Keratinocyte (primary cell): ENCODE data around the gene FNDC7. TPM values are rescaled to one million over a fixed set of nuclear protein-coding genes. Genes with fewer than 3 reads are reported as not detected.

ENCODE experiments used
- DNase-seq: peaks from one replicate; pipeline ENCODE4 v3.0.0-alpha.2; 2011; ENCODE audit warnings: low read depth, missing footprints, low spot score
- FAIRE-seq: peaks from 2 replicates; lab custom pipeline; 2011; peaks lifted over from hg19 to GRCh38; lab: Jason Lieb, UNC
- H2AFZ ChIP-seq: 2 replicates; pipeline ENCODE4 v1.6.0; 2012; ENCODE audit warnings: low read length, control low read depth, inconsistent platforms; ENCODE audit not compliant: control insufficient read depth
- H3K27ac ChIP-seq: 2 replicates; pipeline ENCODE4 v1.5.1; 2011; ENCODE audit warnings: low read length; ENCODE audit not compliant: control insufficient read depth, insufficient read depth
- H3K27me3 ChIP-seq: 3 replicates; pipeline ENCODE4 v1.6.0; 2011; ENCODE audit warnings: low read length; ENCODE audit not compliant: control insufficient read depth, insufficient read depth; ENCODE audit errors: extremely low read depth
- H3K36me3 ChIP-seq, 2 experiments: 2 replicates in 1 of 2; 3 replicates in 1 of 2; pipeline ENCODE4 v1.5.1; 2011; ENCODE audit warnings: low read length in 2 of 2, mild to moderate bottlenecking in 1 of 2; ENCODE audit not compliant: control insufficient read depth in 2 of 2, insufficient read depth in 2 of 2; ENCODE audit errors: extremely low read depth in 1 of 2
- H3K4me1 ChIP-seq: 3 replicates; pipeline ENCODE4 v1.5.1; 2011; ENCODE audit warnings: low read length; ENCODE audit not compliant: control insufficient read depth, insufficient read depth; ENCODE audit errors: extremely low read depth
- H3K4me2 ChIP-seq: 3 replicates; pipeline ENCODE4 v1.6.0; 2011; ENCODE audit warnings: low read depth, low read length; ENCODE audit not compliant: control insufficient read depth, insufficient read depth; ENCODE audit errors: extremely low read depth
- H3K4me3 ChIP-seq, 3 experiments: fragments of 200-600 bp in 1 of 3; sonication (generic) in 1 of 3; 2 replicates in 2 of 3; 3 replicates in 1 of 3; pipeline ENCODE4 v1.5.1; 2011 to 2016; ENCODE audit warnings: low read length in 3 of 3, mild to moderate bottlenecking in 3 of 3, control low read depth in 2 of 3, inconsistent platforms in 1 of 3, low read depth in 1 of 3, mixed read lengths in 1 of 3, mixed run types in 1 of 3, moderate library complexity in 1 of 3; ENCODE audit not compliant: control insufficient read depth in 2 of 3, insufficient read depth in 2 of 3; ENCODE audit errors: extremely low read depth in 1 of 3
- H3K79me2 ChIP-seq: 2 replicates; pipeline ENCODE4 v1.6.0; 2012; ENCODE audit warnings: low read length; ENCODE audit not compliant: control insufficient read depth, insufficient read depth
- H3K9ac ChIP-seq: 3 replicates; pipeline ENCODE4 v1.6.0; 2011; ENCODE audit warnings: low read length; ENCODE audit not compliant: control insufficient read depth, insufficient read depth; ENCODE audit errors: extremely low read depth
- H3K9me1 ChIP-seq: 3 replicates; pipeline ENCODE4 v1.6.0; 2011; ENCODE audit warnings: low read length; ENCODE audit not compliant: control insufficient read depth, insufficient read depth; ENCODE audit errors: extremely low read depth
- H3K9me3 ChIP-seq: 2 replicates; pipeline ENCODE4 v1.5.1; 2012; ENCODE audit warnings: low read depth, low read length; ENCODE audit not compliant: control insufficient read depth
- H4K20me1 ChIP-seq: 3 replicates; pipeline ENCODE4 v1.6.0; 2011; ENCODE audit warnings: low read length; ENCODE audit not compliant: control insufficient read depth, insufficient read depth; ENCODE audit errors: extremely low read depth
- EZH2 ChIP-seq: IDR thresholded peaks from one replicate; pipeline ENCODE4 v1.6.1; 2012; ENCODE audit warnings: inconsistent platforms, mild to moderate bottlenecking, low read length, moderate library complexity
- dilution Hi-C: fragments of 300-500 bp; cut with MboI; formaldehyde crosslinking; loops from one replicate; pipeline ENCODE4 v1.7.0; 2020; ENCODE audit warnings: low sequenced_read_pairs; ENCODE audit not compliant: extremely low pct_ligation_motif_present
- polyA plus RNA-seq, 5 experiments: library from polyadenylated mRNA; depleted of rRNA in 3 of 5; stranded (reverse) in 3 of 5; stranded (forward) in 1 of 5; unstranded in 1 of 5; fragments of >200 nt; gene quantifications; 1 replicate in 1 of 5; 2 replicates in 3 of 5; 3 replicates in 1 of 5; pipeline versions ENCODE4 v1.2.1 to v1.2.3, GENCODE V29; 2011 to 2012; ENCODE audit warnings: missing spikeins in 2 of 5, low read depth in 1 of 5, low replicate concordance in 1 of 5
- TF ChIP-seq, protein P1 (sequence below), 3 experiments: IDR thresholded peaks in 1 of 3; conservative IDR thresholded peaks in 1 of 3; optimal IDR thresholded peaks in 1 of 3; 2 replicates in 2 of 3; 3 replicates in 1 of 3; pipeline versions ENCODE3 to v1.5.1; 2011; ENCODE audit warnings: low read length in 3 of 3, mild to moderate bottlenecking in 3 of 3, moderate library complexity in 2 of 3, control low read depth in 1 of 3, inconsistent platforms in 1 of 3; ENCODE audit not compliant: insufficient read depth in 2 of 3; ENCODE audit errors: extremely low read depth in 1 of 3

FNDC7 gene
- polyA plus RNA-seq, 1 donor (not counting 4 experiments of a cell fraction or from before 2014, with no cell fraction given): 0.05 TPM

DNA sequence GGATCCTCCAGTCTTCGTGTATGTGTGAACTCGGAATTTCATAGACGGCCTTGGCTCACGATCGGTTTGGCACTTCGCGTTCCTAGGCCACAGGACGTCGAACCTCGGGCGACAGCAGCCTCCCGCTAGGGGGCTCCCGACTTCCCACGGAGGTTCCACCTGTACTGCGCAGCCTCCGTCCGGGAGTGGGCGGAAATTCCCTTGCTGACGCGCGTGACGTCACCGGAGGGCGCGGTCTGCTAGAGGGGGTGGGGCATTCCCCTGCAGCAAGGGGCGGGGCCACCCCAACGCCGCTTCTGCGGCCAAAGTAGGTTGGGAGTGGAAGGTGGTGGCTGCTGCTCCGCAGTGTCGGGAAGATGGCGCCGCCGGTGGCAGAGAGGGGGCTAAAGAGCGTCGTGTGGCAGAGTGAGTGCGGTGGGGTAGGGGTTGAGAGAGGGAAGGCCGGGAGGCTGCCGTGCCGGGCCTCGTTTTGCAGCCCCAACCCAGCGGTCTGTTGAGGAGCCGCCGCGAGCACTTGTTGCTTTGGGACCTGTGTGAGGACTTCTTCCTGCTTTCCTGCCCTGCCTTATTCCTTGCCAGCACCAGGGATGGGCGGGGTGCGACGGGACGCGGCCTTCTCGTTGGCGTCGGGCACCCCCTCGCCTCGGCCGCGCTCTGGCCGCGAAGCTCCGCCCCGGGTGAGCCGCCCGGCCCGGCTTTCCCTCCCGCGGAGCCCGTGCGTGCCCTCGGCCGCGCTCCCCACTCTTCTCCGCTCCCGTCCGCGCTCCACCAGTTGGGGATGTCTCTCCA is 33.9 kb downstream of the FNDC7 start, which contains the start of gene STXBP3:
STXBP3 (plus strand) TSS at position 293 of the 789 bp plus-strand sequence; CDS start at position 357, 64 bp downstream.
- Histone ChIP-seq H3K4me3 (peak within 1 kb of the TSS; percentile 81 to 100 (median 96)), H3K27me3 (no peaks in the 10 kb centered on the region), H4K20me1 (no peaks in the 10 kb centered on the region), H3K9me3 (no peaks in the 10 kb centered on the region), H3K9ac (peak within 1 kb of the TSS; percentile 99), H3K4me2 (peak within 1 kb of the TSS; percentile 82), H3K4me1 (peaks cover 19% of the 10 kb centered on the region), H3K36me3 (peaks cover 0 to 2% of the 10 kb centered on the region in 2 experiments), H2AFZ (peak within 1 kb of the TSS; percentile 92), H3K27ac (peak within 1 kb of the TSS; percentile 97), H3K9me1 (peaks cover 2% of the 10 kb centered on the region), H3K79me2 (peaks cover 34% of the 10 kb centered on the region)
- dilution Hi-C loops: no loop called here
- DNase-seq (peak; percentile 92), FAIRE-seq (peak; percentile 93)
- TF ChIP-seq EZH2: no peak
- TF ChIP-seq, protein P1, sequence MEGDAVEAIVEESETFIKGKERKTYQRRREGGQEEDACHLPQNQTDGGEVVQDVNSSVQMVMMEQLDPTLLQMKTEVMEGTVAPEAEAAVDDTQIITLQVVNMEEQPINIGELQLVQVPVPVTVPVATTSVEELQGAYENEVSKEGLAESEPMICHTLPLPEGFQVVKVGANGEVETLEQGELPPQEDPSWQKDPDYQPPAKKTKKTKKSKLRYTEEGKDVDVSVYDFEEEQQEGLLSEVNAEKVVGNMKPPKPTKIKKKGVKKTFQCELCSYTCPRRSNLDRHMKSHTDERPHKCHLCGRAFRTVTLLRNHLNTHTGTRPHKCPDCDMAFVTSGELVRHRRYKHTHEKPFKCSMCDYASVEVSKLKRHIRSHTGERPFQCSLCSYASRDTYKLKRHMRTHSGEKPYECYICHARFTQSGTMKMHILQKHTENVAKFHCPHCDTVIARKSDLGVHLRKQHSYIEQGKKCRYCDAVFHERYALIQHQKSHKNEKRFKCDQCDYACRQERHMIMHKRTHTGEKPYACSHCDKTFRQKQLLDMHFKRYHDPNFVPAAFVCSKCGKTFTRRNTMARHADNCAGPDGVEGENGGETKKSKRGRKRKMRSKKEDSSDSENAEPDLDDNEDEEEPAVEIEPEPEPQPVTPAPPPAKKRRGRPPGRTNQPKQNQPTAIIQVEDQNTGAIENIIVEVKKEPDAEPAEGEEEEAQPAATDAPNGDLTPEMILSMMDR (optimal IDR thresholded peaks at IDR 0.05 in 1 of 3, IDR thresholded peaks at IDR 0.05 in 1 of 3, conservative IDR thresholded peaks at IDR 0.05 in 1 of 3; ENCODE audit: extremely low read depth in 1 of 3, insufficient read depth in 2 of 3, low read length in 3 of 3): peak; percentile 95 to 98 (median 95)

DNA sequence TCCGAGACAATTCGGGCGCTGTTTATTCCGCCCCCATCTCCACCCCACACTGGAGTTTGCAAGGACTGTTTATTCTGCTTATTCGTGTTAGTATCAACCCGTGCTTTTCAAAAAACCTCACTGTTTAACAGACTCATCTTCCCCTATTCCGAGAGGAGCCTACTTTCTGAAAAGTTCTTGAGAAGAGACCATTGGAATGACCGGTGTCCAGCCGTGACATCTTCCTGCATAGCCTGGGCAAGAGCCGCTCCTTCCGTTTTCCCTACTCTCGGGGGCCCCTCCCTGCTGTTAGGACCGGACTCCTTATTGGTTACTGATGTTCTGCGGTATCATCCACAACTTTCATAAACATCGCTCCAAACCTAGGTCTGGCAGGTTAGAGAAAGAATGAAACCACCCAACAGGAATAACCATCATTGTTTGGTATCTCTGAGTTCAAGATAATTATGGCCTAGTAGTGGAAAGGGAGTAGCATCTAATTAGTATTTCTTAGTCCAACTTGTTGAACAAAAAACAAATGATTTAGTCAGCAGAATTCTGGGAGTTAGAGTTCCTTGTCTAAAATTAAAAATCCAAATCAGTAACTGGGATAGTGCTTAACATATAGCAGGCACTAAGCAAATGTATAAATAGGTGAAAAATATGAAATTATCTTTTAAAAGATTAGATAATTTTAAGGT is 34.6 kb downstream of the FNDC7 start:
- FAIRE-seq (peak; percentile 34), DNase-seq (no peak)
- Histone ChIP-seq H2AFZ (peak overlapping the region; percentile 92), H4K20me1 (no peaks in the 10 kb centered on the region), H3K27me3 (no peaks in the 10 kb centered on the region), H3K9me3 (no peaks in the 10 kb centered on the region), H3K36me3 (peaks cover 0 to 2% of the 10 kb centered on the region in 2 experiments), H3K9me1 (peaks cover 2% of the 10 kb centered on the region), H3K27ac (peak overlapping the region; percentile 97), H3K4me1 (peaks cover 19% of the 10 kb centered on the region), H3K4me2 (peak overlapping the region; percentile 82), H3K79me2 (peaks cover 34% of the 10 kb centered on the region), H3K9ac (peak overlapping the region; percentile 99), H3K4me3 (peak overlapping the region; percentile 81 to 100 (median 96))
- no peak for TF ChIP-seq EZH2
- dilution Hi-C loops: no loop called here
